ENCODE results near the gene CDC42SE1.

DNA sequence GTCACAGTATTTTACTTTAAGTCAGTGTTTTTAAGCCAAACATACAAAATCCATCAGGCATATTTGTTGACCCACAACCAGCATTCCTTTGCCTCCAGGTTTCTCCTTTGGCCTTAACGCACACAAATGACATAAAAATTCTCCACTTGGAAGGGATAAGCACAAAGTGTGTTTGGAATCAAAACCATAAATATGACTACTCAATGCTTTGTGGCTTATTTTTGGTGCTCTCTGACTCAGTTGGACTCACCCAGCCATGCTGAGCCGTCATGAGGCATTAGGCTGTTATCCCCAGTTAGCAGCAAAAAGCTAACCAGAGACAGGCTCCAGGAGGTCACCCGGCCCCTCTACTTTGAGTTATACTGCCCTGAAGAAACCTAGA, 50.2 kb downstream of the CDC42SE1 start:
- TF ChIP-seq CTCF (IDR thresholded peaks at IDR 0.05; ENCODE audit: low read depth, low read length, poor library complexity, severe bottlenecking) (no peak), EZH2phosphoT487 (IDR thresholded peaks at IDR 0.05; ENCODE audit: borderline replicate concordance, low read length) (no peak)

Data from DOHH2 (cell line).